H9 (cell line): ENCODE measurements around the gene BLOC1S6. TPM values are rescaled to one million over a fixed set of nuclear protein-coding genes. Genes with fewer than 3 reads are reported as not detected.

Experiments used
- DNase-seq: peaks from one replicate; pipeline ENCODE4 v3.0.0-alpha.2; 2017
- H2AFZ ChIP-seq: one replicate; pipeline ENCODE4 v1.6.1; 2013; ENCODE audit warnings: mild to moderate bottlenecking, low read length, control low read depth, moderate library complexity
- H2AK5ac ChIP-seq: 2 replicates; pipeline ENCODE4 v1.6.1; 2013; ENCODE audit warnings: low read length, control low read depth, mixed read lengths; ENCODE audit not compliant: insufficient read length
- H2BK120ac ChIP-seq: one replicate; pipeline ENCODE4 v1.6.1; 2013; ENCODE audit warnings: low read depth, mild to moderate bottlenecking, low read length, control low read depth, inconsistent platforms; ENCODE audit not compliant: poor library complexity, severe bottlenecking
- H2BK12ac ChIP-seq: 2 replicates; pipeline ENCODE4 v1.6.1; 2013; ENCODE audit warnings: low read length, control low read depth, mixed read lengths, low read depth; ENCODE audit not compliant: insufficient read length
- H2BK15ac ChIP-seq: 2 replicates; pipeline ENCODE4 v1.6.1; 2013; ENCODE audit warnings: low read depth, low read length, control low read depth
- H2BK20ac ChIP-seq: one replicate; pipeline ENCODE4 v1.6.1; 2013; ENCODE audit warnings: low read depth, mild to moderate bottlenecking, low read length, control low read depth, inconsistent platforms; ENCODE audit not compliant: poor library complexity, severe bottlenecking
- H2BK5ac ChIP-seq: 2 replicates; pipeline ENCODE4 v1.6.1; 2013; ENCODE audit warnings: low read length, control low read depth, mixed read lengths; ENCODE audit not compliant: insufficient read length
- H3K14ac ChIP-seq: 2 replicates; pipeline ENCODE4 v1.6.1; 2013; ENCODE audit warnings: low read length, control low read depth; ENCODE audit not compliant: insufficient read depth
- H3K18ac ChIP-seq: 2 replicates; pipeline ENCODE4 v1.6.1; 2013; ENCODE audit warnings: low read depth, mild to moderate bottlenecking, mixed read lengths, low read length, control low read depth; ENCODE audit not compliant: insufficient read length
- H3K23ac ChIP-seq: 2 replicates; pipeline ENCODE4 v1.6.1; 2013; ENCODE audit warnings: low read length, control low read depth, mixed read lengths, low read depth; ENCODE audit not compliant: insufficient read length
- H3K23me2 ChIP-seq: 2 replicates; pipeline ENCODE4 v1.6.1; 2013; ENCODE audit warnings: low read depth, mild to moderate bottlenecking, mixed read lengths, low read length, control low read depth; ENCODE audit not compliant: insufficient read length, poor library complexity, severe bottlenecking
- H3K27ac ChIP-seq: 2 replicates; pipeline ENCODE4 v1.5.1; 2013; ENCODE audit warnings: low read length, control low read depth, mixed read lengths, low read depth; ENCODE audit not compliant: insufficient read length
- H3K27me3 ChIP-seq: 2 replicates; pipeline ENCODE4 v1.6.1; 2013; ENCODE audit warnings: low read length, control low read depth, inconsistent platforms; ENCODE audit not compliant: insufficient read depth
- H3K4ac ChIP-seq: 2 replicates; pipeline ENCODE4 v1.6.1; 2013; ENCODE audit warnings: low read depth, mild to moderate bottlenecking, control low read depth, inconsistent platforms, low read length, moderate library complexity
- H3K4me1 ChIP-seq: 2 replicates; pipeline ENCODE4 v1.6.1; 2013; ENCODE audit warnings: low read length, control low read depth, inconsistent platforms; ENCODE audit not compliant: insufficient read depth
- H3K4me2 ChIP-seq: 2 replicates; pipeline ENCODE4 v1.6.1; 2013; ENCODE audit warnings: low read length, control low read depth, mixed read lengths; ENCODE audit not compliant: insufficient read length, insufficient read depth
- H3K56ac ChIP-seq: 2 replicates; pipeline ENCODE4 v1.6.1; 2013; ENCODE audit warnings: low read depth, mild to moderate bottlenecking, mixed read lengths, low read length, control low read depth; ENCODE audit not compliant: insufficient read length
- H3K79me1 ChIP-seq: 2 replicates; pipeline ENCODE4 v1.6.1; 2013; ENCODE audit warnings: low read depth, mild to moderate bottlenecking, moderate library complexity, low read length, control low read depth, inconsistent platforms; ENCODE audit not compliant: insufficient read depth, poor library complexity, severe bottlenecking
- H3K79me2 ChIP-seq: 2 replicates; pipeline ENCODE4 v1.6.1; 2013; ENCODE audit warnings: low read length, control low read depth, inconsistent platforms; ENCODE audit not compliant: insufficient read depth
- H3K9ac ChIP-seq: 2 replicates; pipeline ENCODE4 v1.6.1; 2013; ENCODE audit warnings: low read length, control low read depth, mixed read lengths; ENCODE audit not compliant: insufficient read length; ENCODE audit errors: extremely low read depth
- H3K9me3 ChIP-seq: one replicate; pipeline ENCODE4 v1.6.1; 2013; ENCODE audit warnings: low read depth, low read length, inconsistent platforms; ENCODE audit not compliant: control insufficient read depth
- H3T11ph ChIP-seq: one replicate; pipeline ENCODE4 v1.6.1; 2013; ENCODE audit warnings: mild to moderate bottlenecking, low read length, control low read depth, inconsistent platforms
- H4K20me1 ChIP-seq: one replicate; pipeline ENCODE4 v1.6.1; 2013; ENCODE audit not compliant: control insufficient read depth, insufficient read length, insufficient read depth
- H4K5ac ChIP-seq: 2 replicates; pipeline ENCODE4 v1.6.1; 2013; ENCODE audit warnings: low read depth, mild to moderate bottlenecking, mixed read lengths, low read length, control low read depth; ENCODE audit not compliant: insufficient read length
- H4K8ac ChIP-seq: replicated peaks from 2 replicates; pipeline ENCODE4 v1.6.1; 2013; ENCODE audit warnings: low read length, control low read depth, mixed read lengths, low read depth; ENCODE audit not compliant: insufficient read length
- H4K91ac ChIP-seq: 2 replicates; pipeline ENCODE4 v1.6.1; 2013; ENCODE audit warnings: low read depth, mild to moderate bottlenecking, moderate library complexity, mixed read lengths, low read length, control low read depth; ENCODE audit not compliant: insufficient read length
- H3K27ac Mint-ChIP-seq, 3 experiments: 2 replicates in 2 of 3; 3 replicates in 1 of 3; pipeline ENCODE4 v1.8.0; 2020 to 2021; ENCODE audit warnings: mixed read lengths in 3 of 3, mild to moderate bottlenecking in 1 of 3, moderate library complexity in 1 of 3
- H3K27me3 Mint-ChIP-seq: 2 replicates; pipeline ENCODE4 v1.8.0; 2021; ENCODE audit warnings: low read depth, mild to moderate bottlenecking, moderate library complexity, mixed read lengths
- H3K36me3 Mint-ChIP-seq, 3 experiments: 2 replicates in 2 of 3; 3 replicates in 1 of 3; pipeline ENCODE4 v1.8.0; 2020 to 2021; ENCODE audit warnings: low read depth in 3 of 3, mixed read lengths in 3 of 3; ENCODE audit not compliant: insufficient read depth in 1 of 3
- H3K4me1 Mint-ChIP-seq, 2 experiments: 2 replicates each; pipeline ENCODE4 v1.8.0; 2020; ENCODE audit warnings: mixed read lengths in 2 of 2
- H3K4me3 Mint-ChIP-seq, 2 experiments: 2 replicates in 1 of 2; 3 replicates in 1 of 2; pipeline ENCODE4 v1.8.0; 2020 to 2021; ENCODE audit warnings: mild to moderate bottlenecking in 2 of 2, mixed read lengths in 2 of 2, moderate library complexity in 1 of 2
- H3K9me3 Mint-ChIP-seq, 2 experiments: 2 replicates in 1 of 2; 3 replicates in 1 of 2; pipeline ENCODE4 v1.8.0; 2020; ENCODE audit warnings: mild to moderate bottlenecking in 2 of 2, mixed read lengths in 2 of 2, moderate library complexity in 1 of 2
- WGBS: extraction: QIAGEN DNeasy Blood & Tissue Kit; methylation state at CpG from one replicate; pipeline ENCODE4 v1.1.7; 2013; ENCODE audit warnings: missing lambda C conversion rate, low lambda C conversion rate, mixed read lengths; ENCODE audit not compliant: insufficient read length; ENCODE audit errors: extremely low coverage; 5-methylcytosine and 5-hydroxymethylcytosine counted together
- total RNA-seq: library from RNA; stranded (reverse); gene quantifications from 2 replicates; pipeline ENCODE4 v1.2.1, GENCODE V29; 2021
- TF ChIP-seq, protein P1 (sequence below): fragments of 200-600 bp; sonication (generic); conservative IDR thresholded peaks from 3 replicates; pipeline ENCODE4 v1.8.0; 2021; ENCODE audit warnings: antibody characterized with exemption, mild to moderate bottlenecking

The BLOC1S6 gene
- total RNA-seq, 1 experiment from 2014 or later: 36.9 TPM

DNA sequence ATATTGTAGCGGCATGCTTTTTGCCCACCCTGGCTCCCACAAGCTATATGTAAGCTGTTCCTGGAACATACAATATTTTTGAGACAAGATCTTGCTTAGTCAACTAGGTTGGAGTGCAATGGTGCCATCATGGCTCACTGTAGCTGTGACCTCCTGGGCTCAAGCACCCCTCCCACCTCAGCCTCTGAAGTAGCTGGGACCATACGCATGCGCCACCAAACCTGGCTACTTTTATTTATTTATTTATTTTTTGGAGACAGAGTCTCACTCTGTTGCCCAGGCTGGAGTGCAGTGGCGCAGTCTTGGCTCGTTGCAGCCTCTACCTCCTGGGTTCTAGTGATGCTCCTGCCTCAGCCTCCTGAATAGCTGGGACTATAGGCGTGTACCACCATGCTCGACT lies 41.0 kb downstream of the BLOC1S6 start:
- no peak for DNase-seq
- H3K4me1 ChIP-seq: no peaks in the 10 kb centered on the region
- H3K9me3 ChIP-seq: peaks cover 6% of the 10 kb centered on the region
- H4K91ac ChIP-seq: no peak overlapping the region
- no peak overlapping the region for H2AK5ac ChIP-seq
- no peak overlapping the region for H2BK120ac ChIP-seq
- Mint-ChIP-seq H3K27me3 (peaks cover 47% of the 10 kb centered on the region), H3K36me3 (peaks cover 0 to 5% (median 4%) of the 10 kb centered on the region in 3 experiments; a peak in 5 of 7 replicates), H3K27ac (no peak overlapping the region), H3K4me3 (no peak overlapping the region), H3K4me1 (no peaks in the 10 kb centered on the region), H3K9me3 (peaks cover 30 to 40% of the 10 kb centered on the region in 2 experiments)
- no peak overlapping the region for H3T11ph ChIP-seq
- no peak overlapping the region for H2BK12ac ChIP-seq
- H3K79me1 ChIP-seq: no peaks in the 10 kb centered on the region
- H4K5ac ChIP-seq: no peak overlapping the region
- no peak overlapping the region for H3K56ac ChIP-seq
- H3K4ac ChIP-seq: no peak overlapping the region
- H3K9ac ChIP-seq: no peak overlapping the region
- H3K23me2 ChIP-seq: no peaks in the 10 kb centered on the region
- TF ChIP-seq, protein P1, sequence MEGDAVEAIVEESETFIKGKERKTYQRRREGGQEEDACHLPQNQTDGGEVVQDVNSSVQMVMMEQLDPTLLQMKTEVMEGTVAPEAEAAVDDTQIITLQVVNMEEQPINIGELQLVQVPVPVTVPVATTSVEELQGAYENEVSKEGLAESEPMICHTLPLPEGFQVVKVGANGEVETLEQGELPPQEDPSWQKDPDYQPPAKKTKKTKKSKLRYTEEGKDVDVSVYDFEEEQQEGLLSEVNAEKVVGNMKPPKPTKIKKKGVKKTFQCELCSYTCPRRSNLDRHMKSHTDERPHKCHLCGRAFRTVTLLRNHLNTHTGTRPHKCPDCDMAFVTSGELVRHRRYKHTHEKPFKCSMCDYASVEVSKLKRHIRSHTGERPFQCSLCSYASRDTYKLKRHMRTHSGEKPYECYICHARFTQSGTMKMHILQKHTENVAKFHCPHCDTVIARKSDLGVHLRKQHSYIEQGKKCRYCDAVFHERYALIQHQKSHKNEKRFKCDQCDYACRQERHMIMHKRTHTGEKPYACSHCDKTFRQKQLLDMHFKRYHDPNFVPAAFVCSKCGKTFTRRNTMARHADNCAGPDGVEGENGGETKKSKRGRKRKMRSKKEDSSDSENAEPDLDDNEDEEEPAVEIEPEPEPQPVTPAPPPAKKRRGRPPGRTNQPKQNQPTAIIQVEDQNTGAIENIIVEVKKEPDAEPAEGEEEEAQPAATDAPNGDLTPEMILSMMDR: no peak
- no peak overlapping the region for H3K18ac ChIP-seq
- H2BK15ac ChIP-seq: no peak overlapping the region
- no peak overlapping the region for H2AFZ ChIP-seq
- no peak overlapping the region for H3K4me2 ChIP-seq
- H3K27me3 ChIP-seq: no peaks in the 10 kb centered on the region
- no peak overlapping the region for H3K27ac ChIP-seq
- no CpG with 5 or more reads among the region's 7 CpGs for WGBS
- H2BK20ac ChIP-seq: no peak overlapping the region
- H4K8ac ChIP-seq: no peak overlapping the region
- H3K79me2 ChIP-seq: no peaks in the 10 kb centered on the region
- H3K14ac ChIP-seq: no peak overlapping the region
- no peaks in the 10 kb centered on the region for H4K20me1 ChIP-seq
- no peak overlapping the region for H3K23ac ChIP-seq
- no peak overlapping the region for H2BK5ac ChIP-seq
